NT2/D1 (cell line): ENCODE data around the gene CD93.

Source experiments
- DNase-seq: peaks from one replicate; pipeline ENCODE4 v3.0.0-alpha.2; 2011; ENCODE audit warnings: low read depth, low spot score
- H3K27me3 ChIP-seq: 2 replicates; pipeline ENCODE4 v1.6.0; 2011; ENCODE audit warnings: mild to moderate bottlenecking; ENCODE audit not compliant: insufficient read length, insufficient read depth
- H3K36me3 ChIP-seq: 2 replicates; pipeline ENCODE4 v1.6.1; 2011; ENCODE audit warnings: mild to moderate bottlenecking, low read length, mixed read lengths; ENCODE audit not compliant: insufficient read depth, insufficient read length
- H3K4me1 ChIP-seq: 2 replicates; pipeline ENCODE4 v1.5.1; 2011; ENCODE audit not compliant: insufficient read depth, insufficient read length
- H3K4me3 ChIP-seq: 2 replicates; pipeline ENCODE4 v1.5.1; 2011; ENCODE audit warnings: low read depth; ENCODE audit not compliant: insufficient read length
- H3K9ac ChIP-seq: 2 replicates; pipeline ENCODE4 v1.6.0; 2011; ENCODE audit warnings: low read depth; ENCODE audit not compliant: insufficient read length
- H3K9me3 ChIP-seq: 2 replicates; pipeline ENCODE4 v1.5.1; 2011; ENCODE audit warnings: mild to moderate bottlenecking, low read length; ENCODE audit not compliant: insufficient read depth
- SUZ12 ChIP-seq: IDR thresholded peaks from 2 replicates; pipeline ENCODE4 v1.6.1; 2011; ENCODE audit not compliant: insufficient read length, insufficient read depth; ENCODE audit errors: extremely low read depth
- YY1 ChIP-seq: IDR thresholded peaks from 2 replicates; pipeline ENCODE4 v1.6.1; 2011; ENCODE audit not compliant: insufficient read length, insufficient read depth
- ZNF274 ChIP-seq: IDR thresholded peaks from 2 replicates; pipeline ENCODE4 v1.6.1; 2011; ENCODE audit warnings: mild to moderate bottlenecking, low read depth, low read length

The CD93 gene

DNA sequence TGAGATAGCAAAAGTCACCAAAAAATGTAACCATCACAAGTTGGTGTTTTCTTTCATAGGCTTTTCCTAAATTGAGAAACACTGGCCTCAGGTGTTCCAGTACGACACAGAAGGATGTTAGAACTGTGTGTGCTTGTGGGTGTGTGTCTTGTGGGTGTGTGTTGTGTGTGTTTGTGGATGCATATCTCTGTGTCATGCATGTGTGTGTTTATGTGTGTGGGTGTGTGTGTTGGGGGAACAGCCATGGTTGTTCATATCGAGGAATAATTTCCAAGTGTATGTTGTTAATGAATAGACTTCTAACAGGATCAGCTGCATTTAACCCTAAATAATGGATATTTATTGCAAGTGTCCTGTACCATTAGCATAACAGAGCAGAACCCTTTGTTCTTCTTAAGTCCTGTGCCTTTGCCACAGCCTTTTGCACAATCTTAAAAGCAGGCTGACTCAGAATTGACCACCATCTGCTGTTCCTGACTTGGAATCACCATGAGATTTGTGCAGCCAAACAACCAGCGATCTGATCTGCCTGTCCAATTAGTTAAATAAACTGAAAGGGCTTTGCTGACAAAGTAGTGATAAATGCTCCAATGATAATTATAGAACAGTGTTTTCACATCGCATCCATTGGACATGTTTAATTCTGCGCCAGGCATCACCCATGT is 7.6 kb downstream of the CD93 start:
- no peak for TF ChIP-seq ZNF274
- no peak for TF ChIP-seq SUZ12
- TF ChIP-seq YY1, result no peak
- Histone ChIP-seq H3K4me1 (no peaks in the 10 kb centered on the region), H3K27me3 (no peaks in the 10 kb centered on the region), H3K36me3 (no peaks in the 10 kb centered on the region), H3K4me3 (no peak overlapping the region), H3K9ac (no peak overlapping the region), H3K9me3 (no peaks in the 10 kb centered on the region)
- DNase-seq, result no peak

DNA sequence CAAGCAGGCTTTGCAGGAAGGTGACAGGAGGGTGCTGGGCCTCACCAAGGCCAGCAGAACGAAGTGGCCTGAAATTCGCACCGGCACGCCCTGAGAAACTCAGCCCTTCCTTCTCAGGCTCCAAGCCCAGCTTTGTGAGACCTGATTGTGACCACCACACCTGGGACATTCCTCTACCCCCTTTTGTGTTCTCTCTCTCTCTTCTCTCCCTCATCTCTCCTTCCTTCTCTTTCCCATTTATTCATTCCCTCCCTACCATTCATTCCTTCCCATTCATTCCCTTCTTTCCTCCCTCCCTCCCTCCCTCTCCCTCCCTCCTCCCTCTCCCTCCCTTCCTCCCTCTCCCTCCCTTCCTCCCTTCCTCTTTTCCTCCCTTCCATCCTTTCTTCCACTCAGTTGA is 8.8 kb downstream of the CD93 start:
- no peaks in the 10 kb centered on the region for H3K9me3 ChIP-seq
- TF ChIP-seq ZNF274 (no peak), SUZ12 (no peak), YY1 (no peak)
- no peaks in the 10 kb centered on the region for H3K27me3 ChIP-seq
- no peak overlapping the region for H3K9ac ChIP-seq
- DNase-seq, result no peak
- H3K4me3 ChIP-seq, result no peak overlapping the region
- H3K4me1 ChIP-seq, result no peaks in the 10 kb centered on the region
- H3K36me3 ChIP-seq, result no peaks in the 10 kb centered on the region

DNA sequence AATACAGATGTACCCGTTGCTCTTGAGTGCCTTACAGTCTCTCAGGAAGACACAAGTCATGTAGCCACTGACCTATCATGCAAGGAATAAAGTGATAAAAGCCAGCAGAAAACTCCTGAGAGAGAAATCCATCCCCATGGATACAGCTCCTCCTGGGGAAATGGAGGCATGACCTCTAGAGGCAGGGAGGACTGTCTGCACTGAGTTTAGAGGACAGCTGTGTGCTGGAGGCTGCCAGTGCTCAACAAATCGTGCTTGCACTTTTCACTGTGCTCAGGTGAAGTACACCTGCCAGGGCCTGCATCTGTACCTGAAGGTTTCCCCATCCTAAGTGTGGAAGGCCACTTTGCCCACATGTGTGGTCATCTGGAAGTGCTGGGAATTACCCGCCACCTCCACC is 12.1 kb downstream of the CD93 start:
- no peak for DNase-seq
- Histone ChIP-seq H3K9me3 (no peaks in the 10 kb centered on the region), H3K4me1 (no peaks in the 10 kb centered on the region), H3K4me3 (no peak overlapping the region), H3K36me3 (no peaks in the 10 kb centered on the region), H3K27me3 (no peaks in the 10 kb centered on the region), H3K9ac (no peak overlapping the region)
- no peak for TF ChIP-seq YY1

DNA sequence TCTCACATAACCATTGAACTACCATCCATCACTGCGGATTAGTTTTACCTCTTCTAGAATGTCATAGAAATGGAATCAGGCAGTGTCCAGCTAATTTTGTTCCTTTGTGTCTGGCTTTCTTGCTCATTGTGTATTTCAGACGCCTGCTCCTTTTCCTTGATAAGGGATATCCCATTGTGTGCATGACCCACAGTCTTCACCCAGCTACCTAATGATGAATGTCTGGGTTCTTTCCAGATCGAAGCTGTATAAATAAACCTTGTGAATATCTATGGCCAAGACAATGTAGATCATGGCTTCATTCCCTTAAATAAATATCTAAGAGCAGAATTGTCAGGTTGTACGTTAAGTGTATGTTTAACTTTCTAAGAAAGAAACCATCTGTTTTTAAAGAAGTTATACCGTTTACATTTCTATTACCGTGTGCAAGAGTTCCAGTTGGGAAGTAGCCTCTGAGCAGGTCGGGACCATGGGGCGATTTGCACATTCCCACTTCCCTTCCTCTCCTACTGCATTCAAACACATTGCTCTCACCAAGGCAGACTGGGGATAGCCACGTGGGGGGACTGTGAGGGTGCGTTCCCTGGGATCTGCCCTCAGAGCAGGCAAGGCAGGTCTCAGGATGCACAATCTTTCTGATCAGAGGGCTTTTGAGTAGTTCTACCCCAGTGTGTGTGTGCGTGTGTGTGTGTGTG is 13.1 kb downstream of the CD93 start:
- no peaks in the 10 kb centered on the region for H3K4me1 ChIP-seq
- no peaks in the 10 kb centered on the region for H3K9me3 ChIP-seq
- no peak for DNase-seq
- TF ChIP-seq SUZ12 (no peak), ZNF274 (no peak), YY1 (no peak)
- H3K4me3 ChIP-seq, result no peak overlapping the region
- no peaks in the 10 kb centered on the region for H3K27me3 ChIP-seq
- no peaks in the 10 kb centered on the region for H3K36me3 ChIP-seq
- H3K9ac ChIP-seq, result no peak overlapping the region

DNA sequence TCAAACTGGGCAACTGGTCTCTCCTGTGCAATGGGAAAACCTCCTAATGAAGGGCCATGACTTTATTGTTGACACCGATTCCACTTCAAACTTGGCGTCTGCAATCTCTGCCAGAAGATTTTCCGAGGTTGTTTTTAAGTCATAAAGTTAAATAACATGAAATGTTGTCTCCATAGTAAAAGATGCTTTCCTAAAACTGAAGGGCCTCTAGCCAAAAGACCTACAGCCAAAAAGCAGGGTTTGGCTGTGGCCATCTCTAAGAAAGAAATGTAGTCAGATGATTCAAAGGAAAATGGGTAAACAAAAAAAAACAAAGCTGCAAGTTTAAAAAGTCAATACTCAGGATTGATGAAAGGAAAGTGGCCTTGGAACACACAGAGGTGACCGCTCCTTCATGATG is 14.1 kb downstream of the CD93 start:
- Histone ChIP-seq H3K4me1 (no peaks in the 10 kb centered on the region), H3K36me3 (no peaks in the 10 kb centered on the region), H3K9me3 (no peaks in the 10 kb centered on the region; the same call in 1 of the 2 replicates), H3K9ac (no peak overlapping the region), H3K4me3 (no peak overlapping the region), H3K27me3 (no peaks in the 10 kb centered on the region)
- DNase-seq, result no peak
- TF ChIP-seq SUZ12, result no peak
- no peak for TF ChIP-seq ZNF274
- no peak for TF ChIP-seq YY1

DNA sequence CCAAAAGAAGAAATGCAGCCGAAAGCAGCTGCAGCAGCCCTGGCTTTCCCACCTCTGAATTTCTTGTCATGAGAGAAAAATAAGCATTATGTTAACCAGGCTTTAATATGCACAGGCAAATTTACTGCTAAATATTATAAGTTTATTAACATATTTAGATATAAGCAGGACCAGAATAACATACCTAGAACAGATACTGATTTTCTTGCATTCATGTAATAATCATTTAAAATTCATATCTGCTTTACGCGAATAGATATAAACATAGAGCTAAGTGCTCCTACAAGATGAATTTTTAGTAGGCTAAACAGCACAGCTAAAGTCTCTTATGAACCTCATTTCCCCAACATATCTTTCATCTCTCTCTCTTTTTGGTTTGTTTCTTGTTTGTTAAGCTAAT is 14.7 kb downstream of the CD93 start:
- no peak for TF ChIP-seq SUZ12
- no peak for TF ChIP-seq YY1
- no peak for TF ChIP-seq ZNF274
- no peaks in the 10 kb centered on the region; the same call in 1 of the 2 replicates for H3K9me3 ChIP-seq
- DNase-seq, result no peak
- H3K9ac ChIP-seq, result no peak overlapping the region
- H3K4me3 ChIP-seq, result no peak overlapping the region
- no peaks in the 10 kb centered on the region for H3K27me3 ChIP-seq
- no peaks in the 10 kb centered on the region for H3K4me1 ChIP-seq
- H3K36me3 ChIP-seq, result no peaks in the 10 kb centered on the region

DNA sequence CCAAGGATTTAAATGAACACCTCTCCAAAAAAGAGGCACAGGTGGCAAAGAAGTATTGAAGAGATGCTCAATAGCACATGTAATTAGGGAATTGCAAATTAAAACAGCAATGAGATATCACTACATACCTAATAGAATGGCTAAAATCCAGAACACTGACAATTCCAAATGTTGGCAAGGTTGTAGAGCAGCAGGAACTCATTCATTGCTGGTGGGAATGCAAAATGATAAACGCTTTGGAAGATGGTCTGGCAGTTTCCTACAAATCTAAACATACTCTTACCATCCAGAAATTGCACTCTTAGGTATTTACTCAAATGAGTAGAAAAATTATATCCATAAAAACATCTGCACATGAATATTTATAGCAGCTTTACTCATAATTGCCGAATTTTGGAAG is 17.0 kb downstream of the CD93 start:
- Histone ChIP-seq H3K27me3 (no peaks in the 10 kb centered on the region), H3K9me3 (no peaks in the 10 kb centered on the region; the same call in 1 of the 2 replicates), H3K9ac (no peak overlapping the region), H3K4me3 (no peak overlapping the region), H3K36me3 (no peaks in the 10 kb centered on the region), H3K4me1 (no peaks in the 10 kb centered on the region)
- no peak for TF ChIP-seq ZNF274
- TF ChIP-seq YY1, result no peak
- no peak for TF ChIP-seq SUZ12
- no peak for DNase-seq
